Pancreas (tissue), 10 donors: Measurements from ENCODE around the gene CRADD. TPM values are rescaled to one million over a fixed set of nuclear protein-coding genes. Genes with fewer than 3 reads are reported as not detected.

Experiments used
- ATAC-seq, 4 donors: fragments of 200-7000 bp; cut with Tn5 transposase; one replicate each; pipeline versions ENCODE4 v1.8.0 to v1.9.1; 2020; ENCODE audit warnings: mild to moderate bottlenecking in 4 of 4, moderate library complexity in 4 of 4
- DNase-seq, 6 donors: peaks; one replicate each; pipeline ENCODE4 v3.0.0-alpha.2; 2020
- FAIRE-seq: peaks from 2 replicates; lab custom pipeline; 2012; peaks lifted over from hg19 to GRCh38; lab: Jason Lieb, UNC
- H3K27ac ChIP-seq, 4 donors: fragments of 200-600 bp; sonication (generic); 1 replicate in 3 of 4; 2 replicates in 1 of 4; pipeline versions ENCODE4 v1.5.0 to v1.8.0; 2020
- H3K27me3 ChIP-seq, 4 donors: fragments of 200-600 bp; one replicate each; pipeline ENCODE4 v1.8.0; 2021
- H3K36me3 ChIP-seq, 3 donors: fragments of 200-600 bp; sonication (generic) in 1 of 3; one replicate each; pipeline versions ENCODE4 v1.5.0 to v1.8.0; 2020 to 2021
- H3K4me1 ChIP-seq, 3 donors: fragments of 200-600 bp; one replicate each; pipeline ENCODE4 v1.8.0; 2021
- H3K4me3 ChIP-seq, 4 donors: fragments of 200-600 bp; sonication (generic) in 2 of 4; one replicate each; pipeline versions ENCODE4 v1.5.0 to v1.8.0; 2020 to 2021
- H3K9me3 ChIP-seq, 4 donors: fragments of 200-600 bp; one replicate each; pipeline ENCODE4 v1.8.0; 2021
- WGBS, 2 donors: extraction: QIAGEN DNeasy Blood & Tissue Kit; methylation state at CpG; one replicate each; pipeline ENCODE4 v1.1.7; 2013; 5-methylcytosine and 5-hydroxymethylcytosine counted together
- intact Hi-C, 3 donors: fragments of 100-400 bp; cut with DNase I; formaldehyde crosslinking; loops; one replicate each; pipeline versions ENCODE4 v1.11.1 to v1.14.2; 2022
- polyA plus RNA-seq, 2 donors: library from polyadenylated mRNA; stranded (reverse); fragments of 200-250 nt; gene quantifications; one replicate each; pipeline ENCODE4 v1.2.3, GENCODE V29; 2013
- total RNA-seq, 6 donors: library from RNA; stranded (reverse); fragmentation: NEBNext Ultra II Directional in 4 of 6; extraction: Animal tissue kit (Norgen Biotek cat#: 25700) in 4 of 6; gene quantifications; one replicate each; pipeline versions ENCODE4 v1.2.1 to v1.2.4, GENCODE V29; 2021 to 2023
- TF ChIP-seq, protein P1 (sequence below), 4 donors: fragments of 200-600 bp; sonication (generic) in 3 of 4; IDR thresholded peaks; one replicate each; pipeline versions ENCODE4 v1.5.0 to v1.8.0; 2021; ENCODE audit warnings: antibody characterized with exemption in 4 of 4
- donor health status: healthy with polysubstance abuse.
- donor health status: DM: no; HTN: no; CAD: no; lungs with moderate emphysema.
- donor health status: DM: no; HTN: no; CAD: no.
- donor health status: control.
- donor health status: control.
- donor health status: Bipolar disorder and iron deficiency.
- donor health status: DM: yes; HTN: yes; CAD: no.
- donor health status: DM: no; HTN: no; CAD: no.
- donor health status: DM: no; HTN: no; CAD: no.
- donor health status: DM: yes; HTN: yes; CAD: no.

Gene CRADD
- total and polyA plus RNA-seq, 8 donors, result 5.3 to 12.3 (median 9.2) TPM

DNA sequence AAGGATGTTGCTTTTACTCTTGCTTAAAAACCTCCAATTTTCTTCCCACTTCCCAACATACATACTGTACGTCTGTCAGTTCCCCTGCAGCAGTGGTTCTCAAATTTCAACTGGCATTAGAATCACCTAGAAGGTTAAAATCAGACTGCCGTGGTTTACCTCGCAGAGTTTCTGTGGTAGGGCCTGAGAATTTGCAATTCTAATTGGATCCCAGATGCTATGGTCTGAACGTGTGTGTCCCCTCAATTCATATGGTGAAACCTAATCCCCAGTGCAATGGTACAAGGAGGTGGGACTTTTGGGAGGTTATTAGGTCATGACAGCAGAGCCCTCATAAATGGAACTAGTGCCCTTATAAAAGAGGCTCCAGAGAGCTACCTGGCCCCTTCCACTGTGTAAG is 226.9 kb downstream of the CRADD start:
- no peaks in the 10 kb centered on the region for H3K4me1 ChIP-seq
- no peaks in the 10 kb centered on the region for H3K36me3 ChIP-seq
- ATAC-seq (no peak), FAIRE-seq (no peak), DNase-seq (no peak)
- TF ChIP-seq, protein P1, sequence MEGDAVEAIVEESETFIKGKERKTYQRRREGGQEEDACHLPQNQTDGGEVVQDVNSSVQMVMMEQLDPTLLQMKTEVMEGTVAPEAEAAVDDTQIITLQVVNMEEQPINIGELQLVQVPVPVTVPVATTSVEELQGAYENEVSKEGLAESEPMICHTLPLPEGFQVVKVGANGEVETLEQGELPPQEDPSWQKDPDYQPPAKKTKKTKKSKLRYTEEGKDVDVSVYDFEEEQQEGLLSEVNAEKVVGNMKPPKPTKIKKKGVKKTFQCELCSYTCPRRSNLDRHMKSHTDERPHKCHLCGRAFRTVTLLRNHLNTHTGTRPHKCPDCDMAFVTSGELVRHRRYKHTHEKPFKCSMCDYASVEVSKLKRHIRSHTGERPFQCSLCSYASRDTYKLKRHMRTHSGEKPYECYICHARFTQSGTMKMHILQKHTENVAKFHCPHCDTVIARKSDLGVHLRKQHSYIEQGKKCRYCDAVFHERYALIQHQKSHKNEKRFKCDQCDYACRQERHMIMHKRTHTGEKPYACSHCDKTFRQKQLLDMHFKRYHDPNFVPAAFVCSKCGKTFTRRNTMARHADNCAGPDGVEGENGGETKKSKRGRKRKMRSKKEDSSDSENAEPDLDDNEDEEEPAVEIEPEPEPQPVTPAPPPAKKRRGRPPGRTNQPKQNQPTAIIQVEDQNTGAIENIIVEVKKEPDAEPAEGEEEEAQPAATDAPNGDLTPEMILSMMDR (IDR thresholded peaks at IDR 0.05), result no peak
- intact Hi-C loops, result no loop called here
- H3K9me3 ChIP-seq, result no peaks in the 10 kb centered on the region
- H3K4me3 ChIP-seq, result no peak overlapping the region
- WGBS, 2 donors, result 78 to 80% methylated on average over 4 of the region's 4 CpGs
- no peak overlapping the region for H3K27ac ChIP-seq
- H3K27me3 ChIP-seq, result no peaks in the 10 kb centered on the region

DNA sequence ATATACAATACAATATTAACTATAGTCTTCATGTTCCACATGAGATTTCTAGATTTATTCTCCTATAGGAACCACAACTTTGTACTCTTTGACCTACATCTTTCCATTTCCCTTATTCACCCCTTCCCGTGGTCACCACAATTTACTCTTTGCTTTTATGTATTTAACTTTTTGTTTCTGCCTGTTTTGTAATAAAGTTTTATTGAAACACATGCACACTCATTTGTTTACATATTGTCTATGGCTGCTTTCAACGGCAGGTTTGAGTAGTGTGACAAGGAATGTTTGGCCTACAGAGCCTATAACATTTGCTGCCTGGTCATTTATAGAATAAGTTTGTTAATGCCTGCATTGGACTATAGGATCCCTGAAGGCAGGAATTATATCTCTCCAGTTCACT is 231.1 kb downstream of the CRADD start:
- intact Hi-C loops, result no loop called here
- Histone ChIP-seq H3K27ac (no peak overlapping the region), H3K27me3 (no peaks in the 10 kb centered on the region), H3K9me3 (no peaks in the 10 kb centered on the region), H3K4me3 (no peak overlapping the region), H3K36me3 (no peaks in the 10 kb centered on the region), H3K4me1 (no peaks in the 10 kb centered on the region)
- WGBS, 2 donors, result 86 to 88% methylated on average over 2 of the region's 2 CpGs
- ATAC-seq, result no peak
- FAIRE-seq, result no peak
- DNase-seq, result no peak
- TF ChIP-seq, protein P1 (IDR thresholded peaks at IDR 0.05), result no peak

- intact Hi-C loops, result no loop called here
- WGBS, 2 donors, result 78 to 82% methylated on average over 12 of the region's 12 CpGs
- H3K27me3 ChIP-seq, result no peaks in the 10 kb centered on the region
- DNase-seq (no peak), FAIRE-seq (no peak), ATAC-seq (no peak)
- no peaks in the 10 kb centered on the region for H3K36me3 ChIP-seq
- H3K4me3 ChIP-seq, result no peak overlapping the region
- no peaks in the 10 kb centered on the region for H3K4me1 ChIP-seq
- TF ChIP-seq, protein P1 (IDR thresholded peaks at IDR 0.05), result no peak
- H3K9me3 ChIP-seq, result no peaks in the 10 kb centered on the region
- no peak overlapping the region for H3K27ac ChIP-seq
These were observed 231.8 kb downstream of the CRADD start for GRCh38 chr12:93908846-93909567.

DNA sequence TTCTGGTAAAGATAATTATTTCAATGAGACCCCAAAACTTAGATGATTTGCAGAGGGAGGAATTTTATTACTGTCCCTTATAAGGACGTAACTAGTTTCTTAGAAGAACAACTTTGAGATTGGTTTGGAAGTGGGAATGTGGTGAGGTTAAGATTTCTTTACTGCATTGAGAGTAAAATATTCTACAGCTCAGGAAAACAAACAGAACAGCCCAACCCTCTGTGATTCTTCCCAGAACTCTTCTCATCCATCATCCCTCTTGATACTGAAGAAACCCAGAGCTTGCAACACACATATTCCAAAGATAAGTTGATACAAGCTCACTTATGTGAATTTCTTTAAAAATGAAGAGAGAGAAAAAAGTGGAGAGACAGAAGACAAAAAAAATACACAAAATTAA is 234.2 kb downstream of the CRADD start:
- Histone ChIP-seq H3K27ac (no peak overlapping the region), H3K4me1 (no peaks in the 10 kb centered on the region), H3K27me3 (no peaks in the 10 kb centered on the region), H3K4me3 (no peak overlapping the region), H3K9me3 (no peaks in the 10 kb centered on the region), H3K36me3 (no peaks in the 10 kb centered on the region)
- TF ChIP-seq, protein P1 (IDR thresholded peaks at IDR 0.05), result no peak
- FAIRE-seq (no peak), ATAC-seq (no peak), DNase-seq (no peak)
- intact Hi-C loops, result no loop called here
- 79% methylated on average over 1 of the region's 1 CpG for WGBS, 2 donors

- no peak overlapping the region for H3K27ac ChIP-seq
- no peaks in the 10 kb centered on the region for H3K4me1 ChIP-seq
- intact Hi-C loops, result no loop called here
- TF ChIP-seq, protein P1 (IDR thresholded peaks at IDR 0.05), result no peak
- no peaks in the 10 kb centered on the region for H3K36me3 ChIP-seq
- H3K4me3 ChIP-seq, result no peak overlapping the region
- H3K27me3 ChIP-seq, result no peaks in the 10 kb centered on the region
- WGBS, 2 donors, result 72 to 83% methylated on average over 6 of the region's 6 CpGs
- no peaks in the 10 kb centered on the region for H3K9me3 ChIP-seq
- DNase-seq (no peak), ATAC-seq (no peak), FAIRE-seq (no peak)
These were observed 235.0 kb downstream of the CRADD start for GRCh38 chr12:93912086-93912733.
